ENCODE data around the gene IL3RA. TPM values are rescaled to one million over a fixed set of nuclear protein-coding genes. Genes with fewer than 3 reads are reported as not detected.
A peak's percentile ranks its signal among the peaks of the same experiment; 100 is the strongest.

Gene IL3RA
- total RNA-seq, 1 donor from 2014 or later: 3.8 TPM

DNA sequence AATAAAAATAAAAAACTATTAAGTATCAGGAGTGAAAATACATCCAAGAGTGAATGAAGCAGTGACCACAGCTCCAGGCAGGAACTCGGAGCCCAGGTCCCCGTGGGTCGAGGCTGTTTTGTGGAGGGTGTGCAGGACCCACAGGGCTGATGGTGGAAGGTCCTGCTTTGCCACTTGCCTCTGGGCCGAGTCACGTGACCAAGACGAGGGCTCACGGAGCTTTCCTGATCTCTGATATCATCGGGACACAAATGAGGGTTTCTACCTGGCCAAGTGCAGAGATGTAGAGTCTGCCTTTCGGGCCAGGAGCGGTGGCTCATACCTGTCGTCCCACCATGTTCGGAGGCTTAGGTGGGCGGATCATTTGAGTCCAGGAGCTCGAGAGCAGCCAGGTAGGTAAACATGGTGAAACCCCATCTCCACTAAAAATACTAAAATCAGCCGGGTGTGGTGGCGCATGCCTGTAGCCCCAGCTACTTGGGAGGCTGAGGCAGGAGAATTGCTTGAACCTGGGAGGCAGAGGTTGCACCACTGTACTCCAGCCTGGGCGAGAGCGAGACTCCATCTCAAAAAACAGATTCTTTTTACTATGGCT is 48.2 kb downstream of the IL3RA start:
- no peak for DNase-seq (ENCODE audit: low spot score)

DNA sequence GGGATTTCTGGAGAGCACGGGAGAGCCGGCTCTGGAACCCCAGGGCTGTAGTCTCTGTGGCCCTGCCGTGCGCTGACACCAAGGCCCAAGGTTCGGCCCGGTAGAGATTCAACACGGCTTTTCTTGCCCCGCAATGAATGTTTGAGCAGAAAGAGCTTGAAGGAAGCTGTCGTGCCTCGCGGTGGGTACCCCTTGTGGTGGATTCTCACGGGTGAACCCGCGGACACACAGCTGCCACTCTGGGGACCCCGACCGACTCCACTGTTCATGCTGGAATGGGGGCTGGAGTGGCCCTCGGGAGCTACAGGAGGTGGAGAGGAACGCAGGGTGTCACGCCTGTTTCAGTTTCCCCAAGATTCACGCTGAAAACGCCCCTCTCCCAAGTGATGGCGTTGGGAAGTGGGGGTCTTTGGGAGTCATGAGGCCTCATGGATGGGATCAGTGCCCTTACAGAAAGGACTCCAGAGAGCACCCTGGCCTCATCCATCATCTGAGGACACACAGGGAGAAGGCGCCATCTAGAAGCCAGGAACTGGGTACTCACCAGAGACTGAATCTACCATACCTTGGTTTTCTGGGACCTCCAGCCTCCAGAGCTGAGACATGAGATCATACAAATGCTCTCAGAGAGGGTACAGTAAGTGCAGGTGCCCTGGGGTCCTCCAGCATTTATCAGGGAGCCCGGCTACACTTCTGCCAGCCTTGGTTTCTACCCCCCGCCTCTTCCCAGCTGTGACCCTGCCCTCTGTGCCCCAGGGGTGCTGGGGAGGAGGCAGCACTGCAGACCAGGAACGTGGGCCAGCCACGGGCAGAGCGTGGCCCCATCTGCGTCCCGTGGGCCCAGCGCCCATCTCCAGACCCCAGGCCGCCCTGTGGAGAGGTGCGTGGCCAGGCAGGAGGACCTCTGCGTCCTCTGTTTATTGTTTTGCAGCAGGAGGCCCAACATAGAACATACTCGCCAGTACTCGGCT is 49.0 kb downstream of the IL3RA start:
- no peak for DNase-seq (ENCODE audit: low spot score)

DNA sequence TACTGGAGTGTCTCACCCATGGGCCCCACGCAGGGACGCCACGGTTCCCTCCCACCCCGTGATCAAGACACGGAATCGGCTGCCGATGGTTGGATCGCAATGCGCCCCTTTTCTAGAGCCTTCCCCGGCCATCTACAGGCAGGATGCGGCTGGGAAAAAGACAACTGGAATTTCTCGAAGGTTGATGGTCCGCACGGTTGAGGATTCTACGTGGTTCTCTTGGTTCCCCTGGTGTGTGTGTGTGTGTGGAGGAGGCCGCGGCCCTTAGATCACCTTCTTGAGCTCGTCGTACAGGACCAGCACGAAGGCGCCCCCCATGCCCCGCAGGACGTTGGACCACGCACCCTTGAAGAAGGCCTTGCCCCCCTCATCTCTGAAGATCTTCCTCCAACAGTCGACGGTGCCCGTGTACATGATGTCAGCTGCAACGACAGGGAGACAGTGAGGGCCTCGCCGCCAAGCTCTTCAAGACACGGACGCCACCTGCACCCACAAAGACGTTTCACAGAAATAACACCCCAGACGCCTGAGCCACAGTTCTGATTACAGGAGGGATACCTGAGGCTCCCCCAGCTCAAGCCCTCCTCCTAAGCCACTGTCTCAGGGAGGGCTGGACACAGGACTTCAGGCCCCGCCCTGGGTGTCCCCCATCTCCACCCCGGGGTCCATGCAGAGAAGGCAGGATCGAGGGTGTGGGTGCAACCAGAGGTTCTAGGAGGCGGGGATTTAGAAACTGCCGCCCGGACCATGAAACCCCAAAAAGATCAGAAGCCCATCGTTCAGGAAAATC is 49.9 kb downstream of the IL3RA start:
- no peak for DNase-seq (ENCODE audit: low spot score)

DNA sequence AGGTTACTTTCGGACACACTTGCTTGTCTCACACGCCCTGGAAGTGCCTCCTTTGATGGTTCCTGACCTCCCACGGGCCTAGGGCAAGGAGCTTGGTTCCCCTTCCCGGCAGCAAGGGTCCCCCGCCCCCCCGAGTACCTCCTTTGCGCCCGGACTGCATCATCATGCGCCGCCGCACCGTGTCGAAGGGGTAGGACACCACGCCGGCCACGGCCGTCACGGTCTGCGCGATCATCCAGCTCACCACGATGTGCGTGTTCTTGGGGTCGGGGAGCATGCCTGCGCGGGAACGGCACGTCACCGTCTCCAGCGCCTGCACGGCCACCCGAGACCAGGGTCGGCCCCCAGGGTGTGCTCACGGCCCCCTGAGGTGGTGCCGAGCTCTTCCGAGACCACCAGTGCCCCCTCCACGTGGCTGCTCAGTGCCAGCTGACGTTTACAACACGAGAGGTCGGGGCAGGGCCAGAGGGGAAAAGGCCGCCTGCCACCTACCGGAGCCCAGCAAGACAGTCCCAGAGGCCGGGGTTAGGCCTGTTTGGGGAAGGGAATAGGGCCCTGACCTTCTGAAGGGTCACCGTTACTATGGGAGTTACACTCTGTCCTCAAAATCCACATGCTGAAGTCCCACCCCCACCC is 50.7 kb downstream of the IL3RA start:
- DNase-seq (ENCODE audit: low spot score): no peak

DNA sequence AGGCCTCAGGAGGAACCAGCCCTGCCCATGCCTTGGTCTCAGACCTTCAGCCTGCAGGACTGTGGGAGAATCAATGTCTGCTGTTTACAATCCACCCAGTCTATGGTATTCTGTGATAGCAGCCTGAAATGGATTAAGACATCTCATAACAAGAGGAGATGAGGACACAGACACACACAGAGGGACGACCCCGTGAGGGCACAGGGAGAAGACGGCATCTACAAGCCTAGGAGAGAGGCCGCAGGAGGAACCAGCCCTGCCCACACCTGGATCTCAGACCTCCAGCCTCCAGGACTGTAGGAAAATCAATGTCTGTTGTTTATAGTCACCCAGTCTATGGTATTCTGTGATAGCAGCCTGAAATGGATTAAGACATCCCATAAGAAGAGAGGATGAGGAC is 52.1 kb downstream of the IL3RA start:
- no peak for DNase-seq (ENCODE audit: low spot score)

DNA sequence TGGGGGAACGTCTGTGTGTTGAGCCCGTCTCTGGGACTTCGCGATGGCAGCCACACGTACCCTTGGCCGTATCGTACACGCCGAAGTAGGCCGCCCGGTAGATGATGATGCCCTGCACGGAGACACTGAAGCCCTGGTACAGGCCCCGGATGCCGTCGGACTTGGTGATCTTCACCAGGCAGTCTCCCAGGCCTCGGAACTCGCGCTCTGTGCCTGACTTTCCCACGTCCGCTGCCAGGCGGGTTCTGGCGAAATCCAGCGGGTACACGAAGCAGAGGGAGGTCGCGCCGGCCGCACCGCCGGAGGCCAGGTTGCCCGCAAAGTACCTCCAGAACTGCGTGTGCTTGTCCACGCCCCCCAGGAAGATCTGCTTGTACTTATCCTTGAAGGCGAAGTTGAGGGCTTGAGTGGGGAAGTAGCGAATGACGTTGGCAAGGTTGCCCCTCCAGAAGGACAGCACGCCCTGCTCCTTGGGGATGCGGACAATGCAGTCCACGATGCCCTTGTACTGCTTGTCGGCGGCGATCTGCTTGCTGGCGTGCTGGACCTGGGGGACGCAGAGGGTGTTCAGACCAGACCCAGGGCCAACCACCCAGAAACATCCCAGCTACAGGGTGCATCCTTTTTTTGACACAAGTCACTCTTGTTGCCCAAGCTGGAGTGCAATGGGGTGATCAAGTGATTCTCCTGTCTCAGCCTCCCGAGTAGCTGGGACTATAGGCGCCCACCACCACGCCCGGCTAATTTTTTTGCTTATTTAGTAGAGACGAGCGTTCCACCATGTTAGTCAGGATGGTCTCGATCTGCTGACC is 52.8 kb downstream of the IL3RA start:
- no peak for DNase-seq (ENCODE audit: low spot score)

DNA sequence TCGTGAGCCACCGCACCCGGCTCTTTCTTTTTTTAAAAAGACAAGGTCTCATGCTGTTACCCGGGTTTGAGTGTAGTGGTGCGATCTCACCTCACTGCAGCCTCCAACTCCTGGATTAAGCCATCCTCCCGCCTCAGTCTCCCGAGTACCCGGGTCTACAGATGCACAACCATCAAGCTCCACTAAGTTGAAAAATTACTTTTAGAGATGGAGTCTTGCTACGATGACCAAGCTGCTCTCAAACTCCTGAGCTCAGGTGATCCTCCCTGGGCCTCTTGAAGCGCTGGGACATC is 53.4 kb downstream of the IL3RA start:
- DNase-seq (ENCODE audit: low spot score): no peak

DNA sequence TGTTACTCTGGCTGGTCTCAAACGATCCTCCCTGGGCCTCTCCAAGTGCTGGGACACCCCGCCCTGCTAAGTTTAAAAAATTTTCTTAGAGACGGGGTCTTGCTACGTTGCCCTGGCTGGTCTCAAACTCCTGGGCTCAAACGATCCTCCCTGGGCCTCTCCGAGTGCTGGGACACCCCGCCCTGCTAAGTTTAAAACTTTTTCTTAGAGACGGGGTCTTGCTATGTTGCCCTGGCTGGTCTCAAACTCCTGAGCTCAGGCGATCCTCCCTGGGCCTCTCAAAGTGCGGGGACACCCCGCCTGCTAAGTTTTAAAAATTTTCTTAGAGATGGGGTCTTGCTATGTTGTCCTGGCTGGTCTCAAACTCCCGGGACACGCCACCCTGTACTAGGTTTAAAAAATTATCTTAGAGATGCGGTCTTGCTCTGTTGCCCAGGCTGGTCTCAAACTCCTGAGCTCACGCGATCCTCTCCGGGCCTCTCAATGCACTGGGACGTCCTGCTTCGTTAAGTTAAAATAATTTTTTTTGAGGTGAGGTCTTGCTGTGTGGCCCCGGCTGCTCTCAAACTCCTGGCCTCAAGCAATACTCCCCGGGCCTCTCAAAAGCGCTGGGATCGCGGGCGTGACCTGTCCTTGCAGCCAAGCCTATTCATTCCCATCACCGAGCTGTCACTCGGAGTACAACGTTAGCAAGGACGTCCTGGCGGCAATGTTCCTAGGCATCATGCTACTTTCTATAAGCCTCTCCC is 54.2 kb downstream of the IL3RA start:
- DNase-seq (ENCODE audit: low spot score): no peak

DNA sequence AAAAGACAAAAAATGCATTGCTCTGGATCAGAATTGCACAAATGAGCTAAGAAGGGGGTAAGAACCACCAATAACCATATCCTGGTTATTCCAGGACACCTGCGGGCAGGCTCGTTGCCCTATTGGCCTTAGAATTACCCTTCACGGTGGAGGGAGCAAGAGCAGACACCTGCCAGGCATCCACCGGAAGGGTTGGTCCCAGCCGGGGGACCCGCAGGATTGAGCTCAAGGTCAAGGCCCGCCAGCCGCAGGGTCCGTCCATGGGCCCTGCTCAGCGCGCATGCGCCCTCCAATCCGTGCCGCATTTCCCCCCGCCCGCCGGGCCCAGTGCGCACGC is 54.8 kb downstream of the IL3RA start:
- peak; percentile 92 for DNase-seq (ENCODE audit: low spot score)

DNA sequence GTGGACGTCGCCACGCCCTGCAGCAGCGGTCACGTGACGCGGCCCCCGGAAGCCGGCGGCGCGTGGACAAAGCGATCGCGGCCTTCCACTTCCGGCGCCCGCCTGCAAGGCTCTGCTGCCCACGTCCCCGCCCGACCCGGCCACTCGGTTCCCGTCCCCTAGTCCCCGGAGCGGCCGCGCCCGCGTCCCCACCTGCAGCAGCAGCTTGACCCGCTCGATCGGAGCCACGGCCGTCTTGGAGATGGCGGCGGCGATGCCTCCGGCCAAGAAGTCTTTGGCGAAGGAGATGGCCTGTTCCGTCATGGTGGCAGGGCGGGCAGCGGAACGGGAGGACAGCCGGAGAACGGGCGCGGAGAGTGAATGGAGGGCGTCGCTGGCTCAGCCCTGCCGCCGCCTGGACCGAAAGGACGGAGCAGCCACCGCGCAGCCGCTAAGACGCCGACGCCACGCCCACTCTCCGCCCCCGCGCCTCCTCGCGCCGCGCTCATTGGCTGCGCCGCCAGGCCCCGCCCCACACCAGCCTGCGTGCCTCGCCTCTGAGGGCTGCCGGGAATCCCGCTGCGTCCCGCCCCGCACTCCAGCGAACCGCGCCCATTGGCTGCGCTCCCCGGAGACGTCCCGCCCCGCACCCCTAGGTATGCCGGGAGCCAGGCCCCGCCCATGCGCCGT is 55.3 kb downstream of the IL3RA start, which contains the start of gene SLC25A6:
Gene SLC25A6 (minus strand): TSS at position 407 of the 669 bp plus-strand sequence. CDS start 104 bp downstream, at position 303.
- peak; percentile 99 for DNase-seq (ENCODE audit: low spot score)

DNA sequence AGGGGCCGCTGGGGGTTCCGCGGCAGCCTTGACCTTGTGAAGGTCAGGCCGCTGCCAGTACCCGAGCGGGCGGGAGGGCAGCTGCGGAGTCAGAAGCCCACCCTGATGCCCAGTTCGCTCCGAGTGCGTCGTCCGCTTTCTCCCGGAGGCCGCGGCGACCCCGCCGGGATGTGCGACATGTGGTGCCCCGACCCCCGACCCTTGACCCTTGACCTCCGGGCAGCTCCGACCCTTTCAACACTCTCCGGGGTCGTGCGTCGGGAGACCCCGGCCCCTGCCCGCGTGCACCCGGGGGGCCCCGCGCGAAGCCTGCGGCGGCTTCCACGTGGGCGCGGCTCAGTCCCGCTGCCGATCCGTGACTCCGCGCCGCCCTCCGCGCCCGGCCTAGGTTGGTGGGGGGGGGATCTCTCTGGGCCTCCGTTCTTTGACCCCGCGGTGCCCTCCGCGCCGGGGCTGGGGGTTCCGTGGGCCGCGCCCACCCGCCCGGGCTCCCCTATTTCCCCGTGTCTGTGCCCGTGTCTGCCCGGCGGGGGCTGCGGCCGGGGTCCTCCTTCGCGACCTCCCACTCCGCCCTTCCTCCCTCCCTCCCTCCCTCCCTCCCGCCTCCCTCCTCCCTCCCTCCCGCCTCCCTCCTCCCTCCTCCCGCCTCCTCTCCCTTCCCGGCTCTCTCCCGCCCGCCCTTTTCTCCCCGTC is 55.9 kb downstream of the IL3RA start:
- DNase-seq (ENCODE audit: low spot score): peak; percentile 57

DNA sequence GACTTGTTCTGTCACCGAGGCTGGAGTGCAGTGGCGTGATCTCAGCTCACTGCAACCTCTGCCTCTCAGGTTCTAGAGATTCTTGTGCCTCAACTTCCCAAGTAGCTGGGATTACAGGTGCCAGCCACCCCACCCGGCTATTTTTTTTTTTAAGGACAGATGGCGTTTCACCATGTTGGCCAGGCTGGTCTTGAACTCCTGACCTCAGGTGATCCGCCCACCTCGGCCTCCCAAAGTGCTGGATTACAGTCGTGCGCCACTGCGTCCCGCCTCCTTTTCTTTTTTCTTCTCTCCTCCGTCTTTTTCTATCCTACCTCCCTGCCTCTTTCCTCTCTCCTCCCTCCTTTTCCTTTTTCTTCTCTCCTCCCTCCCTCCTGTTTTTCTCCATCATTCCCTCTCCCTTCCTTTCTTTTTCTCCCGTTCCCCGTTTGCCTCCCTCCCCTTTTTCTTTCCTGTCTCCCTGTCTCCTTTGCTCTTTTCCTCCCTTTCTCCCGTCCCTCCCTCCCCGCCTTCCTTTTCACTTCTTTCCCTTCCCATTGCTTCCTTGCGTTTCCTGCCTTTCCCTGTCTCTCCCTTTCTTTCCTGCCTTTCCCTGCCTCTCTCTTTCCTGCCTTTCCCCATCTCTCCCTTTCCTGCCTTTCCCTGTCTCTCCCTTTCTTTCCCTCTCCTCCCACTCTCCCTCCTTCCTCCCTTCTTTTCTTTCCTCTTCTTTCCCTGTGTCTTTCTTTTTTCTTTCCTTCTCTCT is 57.5 kb downstream of the IL3RA start:
- no peak for DNase-seq (ENCODE audit: low spot score)

DNA sequence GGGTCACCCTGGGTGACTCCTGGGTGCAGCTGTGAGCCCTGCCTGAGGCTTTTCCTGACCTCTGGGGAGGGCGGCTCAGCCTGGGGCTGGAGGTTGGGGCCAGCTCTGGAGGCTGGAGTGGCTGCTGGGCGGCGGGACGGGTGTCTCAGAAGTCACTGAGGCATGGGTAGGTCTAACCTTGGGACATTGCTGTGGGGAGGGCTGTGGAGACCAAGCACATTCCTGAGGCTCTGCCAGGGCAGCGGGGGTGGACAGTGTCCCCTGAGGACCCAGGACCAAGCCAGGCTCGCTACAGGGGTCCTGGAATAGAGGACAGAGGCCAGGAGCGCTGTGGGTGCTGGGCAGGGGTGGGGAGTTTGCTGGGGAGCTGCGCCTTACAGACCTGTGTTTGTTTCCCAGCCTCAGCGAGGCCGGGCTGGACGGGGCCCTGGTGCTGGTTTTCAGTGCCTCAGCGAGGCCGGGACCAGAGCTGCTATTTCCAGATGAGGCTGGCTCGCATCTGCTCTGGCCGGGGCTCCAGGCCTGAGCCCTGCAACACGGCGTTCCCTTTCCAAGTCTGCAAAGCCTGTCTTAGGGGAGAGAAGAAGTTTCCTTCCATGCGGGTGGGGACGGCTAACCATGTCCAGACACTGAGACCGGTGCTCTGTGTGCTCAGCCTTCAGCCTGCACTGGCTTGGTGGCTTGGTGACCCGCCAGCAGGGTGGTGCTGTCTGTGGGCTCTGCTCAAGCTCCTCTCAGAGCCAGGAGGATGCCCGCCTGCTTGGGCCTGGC is 58.3 kb downstream of the IL3RA start:
- no peak for DNase-seq (ENCODE audit: low spot score)

DNA sequence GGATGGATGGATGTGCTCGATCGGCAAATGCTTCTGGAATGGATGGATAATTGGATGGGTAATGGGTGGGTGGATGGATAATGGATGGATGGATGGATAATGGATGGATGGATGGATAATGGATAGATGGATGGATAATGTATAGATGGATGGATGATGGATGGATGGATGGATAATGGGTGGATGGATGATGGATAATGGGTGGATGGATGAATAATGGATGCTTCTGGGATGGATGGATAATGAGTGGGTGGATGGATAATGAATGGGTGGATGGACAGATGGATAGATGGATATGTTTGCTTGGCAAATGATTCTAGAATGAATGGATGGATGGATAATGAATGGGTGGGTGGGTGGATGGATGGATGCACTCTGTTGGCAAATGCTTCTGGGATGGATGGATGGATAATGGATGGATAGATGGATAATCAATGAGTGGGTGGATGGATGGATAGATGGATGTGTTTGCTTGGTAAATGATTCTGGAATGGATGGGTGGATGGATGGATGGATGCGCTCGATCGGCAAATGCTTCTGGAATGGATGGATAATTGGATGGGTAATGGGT is 59.1 kb downstream of the IL3RA start:
- DNase-seq (ENCODE audit: low spot score): no peak

DNA sequence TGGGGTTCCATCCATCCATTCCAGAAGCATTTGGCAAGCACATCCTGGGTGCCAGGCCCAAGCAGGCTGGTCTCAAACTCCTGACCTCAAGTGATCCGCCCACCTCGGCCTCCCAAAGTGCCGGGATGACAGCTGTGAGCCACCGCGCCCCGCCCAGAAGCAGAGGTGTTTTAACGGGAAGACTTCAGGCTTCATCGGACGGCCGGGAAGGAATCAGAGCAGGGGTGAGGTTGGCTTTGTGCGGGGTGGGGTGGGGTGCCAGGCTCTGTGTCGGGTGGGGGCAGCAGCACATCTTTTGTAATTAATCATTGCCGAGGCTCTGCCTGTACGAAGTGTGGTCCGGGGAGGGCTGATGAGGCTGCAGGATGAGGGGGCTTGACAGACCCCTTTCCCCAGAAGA is 60.4 kb downstream of the IL3RA start:
- DNase-seq (ENCODE audit: low spot score): no peak

DNA sequence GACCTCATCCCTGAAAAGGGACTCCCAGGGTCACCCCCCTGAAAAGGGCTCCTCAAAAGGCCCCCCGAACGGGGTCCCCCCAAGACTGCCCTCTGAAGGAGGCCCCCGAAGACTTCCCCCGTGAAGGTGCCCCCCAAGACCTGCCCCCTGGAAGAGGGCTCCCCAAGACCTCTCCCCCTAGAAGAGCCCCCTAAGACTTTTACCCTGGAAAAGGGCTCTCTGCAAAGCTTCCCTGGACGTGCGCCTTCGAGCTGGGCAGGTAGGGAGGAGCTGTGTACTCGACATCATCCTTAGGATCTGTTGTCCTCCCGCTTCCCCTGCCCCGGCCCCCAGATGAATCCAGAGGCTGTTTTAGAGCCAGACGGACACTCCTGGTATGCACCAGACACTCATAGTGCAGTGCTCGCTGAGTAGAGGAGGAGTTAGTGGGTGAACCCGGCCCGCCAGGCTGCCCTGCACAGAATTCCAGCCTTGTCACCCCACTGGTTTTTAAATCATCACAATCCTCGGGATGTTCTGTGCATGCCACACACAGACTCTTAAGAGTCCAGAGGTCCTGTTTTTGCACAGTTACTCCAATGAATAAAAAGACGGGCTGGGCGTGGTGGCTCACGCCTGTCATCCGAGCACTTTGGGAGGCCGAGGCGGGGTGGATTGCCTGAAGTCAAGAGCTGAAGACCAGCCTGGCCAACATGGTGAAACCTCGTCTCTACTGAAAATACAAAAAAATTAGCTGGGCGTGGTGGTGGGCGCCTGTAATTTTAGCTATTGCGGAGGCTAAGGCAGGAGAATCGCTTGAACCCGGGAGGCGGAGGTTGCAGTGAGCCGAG is 61.1 kb downstream of the IL3RA start:
- no peak for DNase-seq (ENCODE audit: low spot score)

All from mucosa of gallbladder (tissue), 1 donor.